GM18519 (cell line): Measurements from ENCODE around the gene SNTA1.
"Not testable (repeated sequence)": the region's sequence is repeated elsewhere in the genome, so short reads cannot be mapped to it uniquely, and the experiment has no call there.

Source experiments
- ATAC-seq: cut with Tn5 transposase; IDR thresholded peaks from one replicate; pipeline ENCODE4 v1.9.1; 2021; ENCODE audit warnings: mild to moderate bottlenecking, moderate library complexity; ENCODE audit not compliant: unreplicated experiment, low FRiP score

The SNTA1 gene

GRCh38 chr20:33433465-33434234 lies 9.9 kb downstream of the SNTA1 start:
- no peak for ATAC-seq

GRCh38 chr20:33431797-33432381 lies 11.7 kb downstream of the SNTA1 start:
- no peak for ATAC-seq

- ATAC-seq: not testable (repeated sequence)
These were observed 19.7 kb downstream of the SNTA1 start for GRCh38 chr20:33423875-33424274.

- no peak for ATAC-seq
These were observed 20.3 kb downstream of the SNTA1 start for GRCh38 chr20:33423141-33423834.

- ATAC-seq: no peak
These were observed 24.2 kb downstream of the SNTA1 start for GRCh38 chr20:33419140-33419974.

- ATAC-seq: no peak
These were observed 25.5 kb downstream of the SNTA1 start for GRCh38 chr20:33418033-33418432.

- no peak for ATAC-seq
These were observed 27.6 kb downstream of the SNTA1 start for GRCh38 chr20:33415948-33416347.

- ATAC-seq: no peak
These were observed 31.1 kb downstream of the SNTA1 start for GRCh38 chr20:33412484-33412838.

- no peak for ATAC-seq
These were observed 31.7 kb downstream of the SNTA1 start for GRCh38 chr20:33411711-33412483.

GRCh38 chr20:33411242-33411641 lies 32.3 kb downstream of the SNTA1 start:
- no peak for ATAC-seq

- no peak for ATAC-seq
These were observed 33.4 kb downstream of the SNTA1 start for GRCh38 chr20:33410081-33410742.

GRCh38 chr20:33408716-33409654 lies 34.6 kb downstream of the SNTA1 start:
- no peak for ATAC-seq

GRCh38 chr20:33408313-33408712 lies 35.2 kb downstream of the SNTA1 start:
- ATAC-seq: no peak

GRCh38 chr20:33407796-33408195 lies 35.8 kb downstream of the SNTA1 start:
- ATAC-seq: no peak

GRCh38 chr20:33407251-33407650 lies 36.3 kb downstream of the SNTA1 start:
- ATAC-seq: no peak

- ATAC-seq: no peak
These were observed 39.3 kb downstream of the SNTA1 start for GRCh38 chr20:33404281-33404680.

- ATAC-seq: no peak
These were observed 41.6 kb downstream of the SNTA1 start for GRCh38 chr20:33401921-33402369.

- ATAC-seq: peak; percentile 73
These were observed 42.2 kb downstream of the SNTA1 start, which contains the start of gene CDK5RAP1 for GRCh38 chr20:33401184-33401920. Gene CDK5RAP1, minus strand, starts transcription at chr20:33401519. Its CDS starts 4,455 bp downstream, at chr20:33397064.
